Mesothelial cell of epicardium (in vitro differentiated cells): Measurements from ENCODE around the gene PAX5. TPM values are rescaled to one million over a fixed set of nuclear protein-coding genes. Genes with fewer than 3 reads are reported as not detected.

Experiments
- DNase-seq, 2 experiments: peaks; one replicate each; pipeline ENCODE4 v3.0.0; 2021; ENCODE audit warnings: low spot score in 2 of 2; ENCODE audit not compliant: unreplicated experiment in 2 of 2
- H3K27ac Mint-ChIP-seq: 2 replicates; pipeline ENCODE4 v1.8.0; 2021; ENCODE audit warnings: mixed read lengths
- H3K27me3 Mint-ChIP-seq: 2 replicates; pipeline ENCODE4 v1.8.0; 2021; ENCODE audit warnings: low read depth, mixed read lengths
- H3K36me3 Mint-ChIP-seq: 2 replicates; pipeline ENCODE4 v1.8.0; 2021; ENCODE audit warnings: mixed read lengths
- H3K4me1 Mint-ChIP-seq: 2 replicates; pipeline ENCODE4 v1.8.0; 2021; ENCODE audit warnings: mixed read lengths
- H3K4me3 Mint-ChIP-seq: 2 replicates; pipeline ENCODE4 v1.8.0; 2021; ENCODE audit warnings: mild to moderate bottlenecking, moderate library complexity, mixed read lengths
- H3K9me3 Mint-ChIP-seq: 2 replicates; pipeline ENCODE4 v1.8.0; 2021; ENCODE audit warnings: mixed read lengths
- total RNA-seq: library from RNA; stranded (reverse); gene quantifications from 3 replicates; pipeline ENCODE4 v1.2.1, GENCODE V29; 2021
- TF ChIP-seq, protein P1 (sequence below): fragments of 200-600 bp; sonication (generic); IDR thresholded peaks from one replicate; pipeline ENCODE4 v1.5.0; 2021; ENCODE audit warnings: antibody characterized with exemption; ENCODE audit not compliant: unreplicated experiment

The PAX5 gene
- total RNA-seq, 1 donor from 2014 or later: not detected

DNA sequence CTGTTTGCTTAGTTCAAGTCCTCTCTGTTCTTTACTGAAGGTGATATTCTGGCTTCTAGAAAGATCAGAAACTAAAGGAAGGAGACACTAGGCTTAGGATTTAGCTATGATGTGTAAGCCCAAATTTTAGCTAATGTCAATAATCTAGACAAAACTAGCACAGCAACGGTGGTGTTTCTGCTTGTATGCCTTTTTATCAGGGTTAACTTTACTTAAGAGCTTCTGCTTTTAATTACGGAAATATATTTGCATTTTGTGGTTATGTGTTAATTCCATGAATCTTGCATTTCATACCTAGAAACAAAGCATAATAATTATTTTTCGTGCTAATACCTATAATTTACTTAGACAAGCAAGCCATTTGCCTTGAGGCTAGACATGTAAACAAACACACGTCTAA, 96.1 kb downstream of the PAX5 start:
- Mint-ChIP-seq H3K4me1 (peaks cover 4% of the 10 kb centered on the region), H3K27ac (no peak overlapping the region)

DNA sequence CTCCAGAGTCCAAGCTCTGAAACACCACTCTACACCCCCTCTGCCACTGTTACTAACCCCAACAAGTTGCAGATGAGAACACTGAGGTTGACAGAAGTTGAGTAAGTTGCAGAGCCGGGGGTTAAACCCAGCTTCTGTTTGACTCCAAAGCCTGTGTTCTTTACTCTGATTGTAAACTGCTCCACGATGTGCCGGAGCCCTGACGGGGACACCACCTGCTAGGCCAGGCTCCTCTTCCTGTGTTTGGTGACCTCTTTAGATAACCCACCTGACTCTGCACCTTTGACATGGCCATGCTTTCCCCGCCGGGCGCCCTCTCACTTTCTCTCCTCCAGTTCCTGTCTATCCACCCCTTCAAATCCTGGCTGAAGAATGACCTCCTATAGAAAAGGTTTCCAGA, 96.7 kb downstream of the PAX5 start:
- H3K4me3 Mint-ChIP-seq: no peak overlapping the region
- H3K27ac Mint-ChIP-seq: no peak overlapping the region
- peaks cover 28% of the 10 kb centered on the region for H3K27me3 Mint-ChIP-seq
- no peaks in the 10 kb centered on the region for H3K36me3 Mint-ChIP-seq
- DNase-seq: no peak
- peaks cover under 1% of the 10 kb centered on the region for H3K9me3 Mint-ChIP-seq
- peaks cover 4% of the 10 kb centered on the region for H3K4me1 Mint-ChIP-seq
- TF ChIP-seq, protein P1, sequence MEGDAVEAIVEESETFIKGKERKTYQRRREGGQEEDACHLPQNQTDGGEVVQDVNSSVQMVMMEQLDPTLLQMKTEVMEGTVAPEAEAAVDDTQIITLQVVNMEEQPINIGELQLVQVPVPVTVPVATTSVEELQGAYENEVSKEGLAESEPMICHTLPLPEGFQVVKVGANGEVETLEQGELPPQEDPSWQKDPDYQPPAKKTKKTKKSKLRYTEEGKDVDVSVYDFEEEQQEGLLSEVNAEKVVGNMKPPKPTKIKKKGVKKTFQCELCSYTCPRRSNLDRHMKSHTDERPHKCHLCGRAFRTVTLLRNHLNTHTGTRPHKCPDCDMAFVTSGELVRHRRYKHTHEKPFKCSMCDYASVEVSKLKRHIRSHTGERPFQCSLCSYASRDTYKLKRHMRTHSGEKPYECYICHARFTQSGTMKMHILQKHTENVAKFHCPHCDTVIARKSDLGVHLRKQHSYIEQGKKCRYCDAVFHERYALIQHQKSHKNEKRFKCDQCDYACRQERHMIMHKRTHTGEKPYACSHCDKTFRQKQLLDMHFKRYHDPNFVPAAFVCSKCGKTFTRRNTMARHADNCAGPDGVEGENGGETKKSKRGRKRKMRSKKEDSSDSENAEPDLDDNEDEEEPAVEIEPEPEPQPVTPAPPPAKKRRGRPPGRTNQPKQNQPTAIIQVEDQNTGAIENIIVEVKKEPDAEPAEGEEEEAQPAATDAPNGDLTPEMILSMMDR: no peak

More for the DNA sequence above, 96.1 kb downstream of the PAX5 start:
- Mint-ChIP-seq H3K36me3 (no peaks in the 10 kb centered on the region), H3K27me3 (peaks cover 28% of the 10 kb centered on the region), H3K4me3 (no peak overlapping the region), H3K9me3 (no peaks in the 10 kb centered on the region)
- TF ChIP-seq, protein P1: no peak
- DNase-seq: no peak

DNA sequence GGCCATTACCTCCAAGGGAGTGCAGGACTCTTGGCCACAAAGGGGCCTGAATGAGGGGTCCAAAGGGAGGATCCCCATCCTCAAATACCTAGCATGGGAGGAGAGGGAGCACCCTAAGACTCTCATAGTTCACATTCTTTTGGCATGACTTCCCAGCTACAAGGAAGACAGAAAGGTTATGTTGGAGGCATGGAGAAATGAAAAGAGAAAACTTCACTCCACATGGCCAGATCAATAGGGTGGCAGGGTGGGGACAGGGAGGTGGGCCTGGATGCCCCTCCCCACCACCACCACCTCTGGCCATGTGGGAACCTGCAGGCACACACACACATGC, 97.6 kb downstream of the PAX5 start:
- H3K9me3 Mint-ChIP-seq: peaks cover 4% of the 10 kb centered on the region
- H3K27ac Mint-ChIP-seq: no peak overlapping the region
- peaks cover 4% of the 10 kb centered on the region for H3K4me1 Mint-ChIP-seq
- TF ChIP-seq, protein P1: no peak
- DNase-seq: no peak
- peaks cover 28% of the 10 kb centered on the region for H3K27me3 Mint-ChIP-seq
- no peak overlapping the region for H3K4me3 Mint-ChIP-seq
- H3K36me3 Mint-ChIP-seq: no peaks in the 10 kb centered on the region

DNA sequence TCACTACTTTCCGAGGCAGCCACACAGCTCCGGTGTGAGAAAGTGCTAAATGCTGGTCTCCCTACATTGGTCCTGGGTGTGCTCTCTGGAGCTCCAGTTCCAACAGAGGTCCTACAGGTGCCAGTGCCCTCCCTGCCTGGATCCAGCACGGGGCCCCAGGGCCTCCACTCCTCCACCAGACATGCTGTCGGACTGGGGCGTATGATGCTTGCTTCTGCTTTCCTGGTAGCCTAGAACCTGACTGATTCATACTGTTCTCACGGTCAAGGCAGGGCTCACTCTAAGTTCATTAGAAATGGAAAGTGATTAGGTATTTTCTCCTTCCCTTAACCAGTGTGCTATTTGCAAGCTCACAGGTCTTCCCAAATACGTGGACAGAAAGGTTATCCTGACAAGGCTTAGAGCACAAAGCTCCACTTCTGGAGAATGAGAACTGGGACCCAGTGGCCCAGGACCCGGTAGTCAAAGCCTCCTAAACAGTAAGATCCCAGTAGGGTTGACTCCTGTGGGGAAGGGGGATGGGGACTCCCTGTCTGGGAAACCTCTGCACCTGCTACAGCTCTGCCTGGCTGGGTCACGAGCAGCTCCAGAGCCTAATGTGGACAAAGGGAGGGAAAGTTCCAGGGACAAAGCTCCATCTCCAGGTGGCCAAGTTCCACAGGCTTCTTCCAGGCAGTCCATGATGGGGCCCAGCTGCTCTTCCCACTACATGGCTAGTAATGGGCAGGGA, 98.1 kb downstream of the PAX5 start:
- no peak overlapping the region for H3K27ac Mint-ChIP-seq
- DNase-seq: no peak
- peaks cover 4% of the 10 kb centered on the region for H3K4me1 Mint-ChIP-seq
- no peak overlapping the region for H3K4me3 Mint-ChIP-seq
- TF ChIP-seq, protein P1: no peak
- peaks cover 30% of the 10 kb centered on the region for H3K27me3 Mint-ChIP-seq
- no peaks in the 10 kb centered on the region for H3K36me3 Mint-ChIP-seq
- peaks cover 4% of the 10 kb centered on the region for H3K9me3 Mint-ChIP-seq

DNA sequence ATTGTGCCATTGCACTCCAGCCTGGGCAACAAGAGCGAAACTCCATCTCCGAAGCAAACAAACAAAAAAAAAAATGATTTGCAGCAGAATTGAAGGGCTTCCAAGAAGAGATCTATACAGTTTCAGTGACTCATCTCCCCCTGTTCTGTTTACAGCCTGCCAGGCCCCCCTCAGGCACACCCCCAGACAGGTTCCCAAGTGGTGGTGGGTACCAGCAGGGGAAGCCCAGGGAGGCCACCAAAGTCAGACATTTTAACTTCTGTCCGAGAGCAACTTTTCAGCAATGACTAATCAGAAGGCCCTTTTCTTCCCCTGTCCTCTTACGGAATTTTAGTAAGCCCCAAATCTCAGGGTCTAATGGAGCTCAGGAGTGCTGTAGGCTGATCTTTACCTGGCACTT, 98.7 kb downstream of the PAX5 start:
- no peak overlapping the region for H3K4me3 Mint-ChIP-seq
- peaks cover 34% of the 10 kb centered on the region for H3K27me3 Mint-ChIP-seq
- H3K36me3 Mint-ChIP-seq: no peaks in the 10 kb centered on the region
- DNase-seq: no peak
- no peak overlapping the region for H3K27ac Mint-ChIP-seq
- H3K9me3 Mint-ChIP-seq: peaks cover 4% of the 10 kb centered on the region
- H3K4me1 Mint-ChIP-seq: peaks cover 4% of the 10 kb centered on the region
- TF ChIP-seq, protein P1: no peak
